HG03571 (cell line): Measurements from ENCODE around the gene CYB561.

Experiments
- ATAC-seq: cut with Tn5 transposase; IDR thresholded peaks from one replicate; pipeline ENCODE4 v1.9.1; 2021; ENCODE audit not compliant: unreplicated experiment

CYB561 gene

GRCh38 chr17:63452046-63452961, 6.2 kb upstream of the CYB561 start:
- no peak for ATAC-seq

GRCh38 chr17:63451150-63451549, 5.0 kb upstream of the CYB561 start:
- ATAC-seq = no peak

GRCh38 chr17:63450551-63450950, 4.4 kb upstream of the CYB561 start:
- ATAC-seq = no peak

- ATAC-seq = no peak
These were observed 2.5 kb upstream of the CYB561 start for GRCh38 chr17:63448655-63449054.

GRCh38 chr17:63447471-63448009, 1.4 kb upstream of the CYB561 start:
- no peak for ATAC-seq

GRCh38 chr17:63446753-63447470, 806 bp upstream of the CYB561 start:
- no peak for ATAC-seq

GRCh38 chr17:63445571-63445953, 544 bp downstream of the CYB561 start:
- peak; percentile 24 for ATAC-seq

- no peak for ATAC-seq
These were observed 1.0 kb downstream of the CYB561 start for GRCh38 chr17:63445065-63445464.

- ATAC-seq = no peak
These were observed 1.6 kb downstream of the CYB561 start for GRCh38 chr17:63444457-63444856.

GRCh38 chr17:63443053-63443452, 3.1 kb downstream of the CYB561 start:
- ATAC-seq = no peak

GRCh38 chr17:63442549-63443035, 3.5 kb downstream of the CYB561 start:
- no peak for ATAC-seq

- ATAC-seq = no peak
These were observed 4.0 kb downstream of the CYB561 start for GRCh38 chr17:63442074-63442473.

GRCh38 chr17:63441654-63442053, 4.5 kb downstream of the CYB561 start:
- ATAC-seq = no peak

- no peak for ATAC-seq
These were observed 5.3 kb downstream of the CYB561 start for GRCh38 chr17:63440770-63441335.

- no peak for ATAC-seq
These were observed 5.9 kb downstream of the CYB561 start for GRCh38 chr17:63440127-63440769.

GRCh38 chr17:63439687-63440086, 6.4 kb downstream of the CYB561 start:
- ATAC-seq = no peak

- no peak for ATAC-seq
These were observed 7.7 kb downstream of the CYB561 start for GRCh38 chr17:63438092-63439051.

GRCh38 chr17:63437287-63438091, 8.6 kb downstream of the CYB561 start:
- no peak for ATAC-seq

- ATAC-seq = no peak
These were observed 9.5 kb downstream of the CYB561 start for GRCh38 chr17:63436523-63437110.
